HepG2 (cell line): ENCODE measurements around the gene RAB9A. TPM values are rescaled to one million over a fixed set of nuclear protein-coding genes. Genes with fewer than 3 reads are reported as not detected.

ENCODE experiments used
- ATAC-seq: fragments of 200-7000 bp; cut with Tn5 transposase; 3 replicates; pipeline ENCODE4 v1.9.1; 2020; ENCODE audit warnings: mild to moderate bottlenecking, moderate library complexity
- BruUV-seq: library from RNA; stranded (reverse); fragments of 400-500 nt; replicated peaks from 2 replicates; lab custom pipeline; 2021; lab: Mats Ljungman, UMichigan
- CTCF ChIA-PET: fragments of 300-600 bp; formaldehyde crosslinking; extraction: SDS; loops from one replicate; lab custom pipeline; 2021; ENCODE audit warnings: low total read pairs, inconsistent platforms, low intra/inter-chr PET ratio; lab: Yijun Ruan, JAX
- POLR2A ChIA-PET: fragments of 350-600 bp; sonication (Branson Sonifier 250); formaldehyde crosslinking; loops from one replicate; lab custom pipeline; 2020; ENCODE audit warnings: antibody characterized with exemption, inconsistent platforms; lab: Yijun Ruan, JAX
- DNase-seq: peaks from one replicate; pipeline ENCODE4 v3.0.0-alpha.2; 2015; ENCODE audit warnings: low spot score
- FAIRE-seq: peaks from 3 replicates; lab custom pipeline; 2011; peaks lifted over from hg19 to GRCh38; lab: Jason Lieb, UNC
- H2AFZ ChIP-seq: one replicate; pipeline ENCODE4 v1.6.1; 2011; ENCODE audit warnings: low read length, inconsistent platforms
- H3K27ac ChIP-seq: fragments of 300-600 bp; 3 replicates; pipeline ENCODE4 v1.8.0; 2011; ENCODE audit warnings: mixed run types, mild to moderate bottlenecking, mixed read lengths, low read length, inconsistent platforms; ENCODE audit not compliant: insufficient read depth; ENCODE audit errors: extremely low read length
- H3K27me3 ChIP-seq, 2 experiments: fragments of 200-600 bp in 1 of 2; 2 replicates in 1 of 2; 3 replicates in 1 of 2; pipeline versions ENCODE4 v1.6.0 to v1.8.0; 2011; ENCODE audit warnings: low read length in 2 of 2, mild to moderate bottlenecking in 2 of 2, moderate library complexity in 2 of 2, inconsistent platforms in 1 of 2; ENCODE audit not compliant: insufficient read depth in 2 of 2, control insufficient read depth in 1 of 2
- H3K36me3 ChIP-seq, 2 experiments: fragments of 200-600 bp in 1 of 2; replicated peaks in 1 of 2; 2 replicates in 1 of 2; 3 replicates in 1 of 2; pipeline versions ENCODE4 v1.5.1 to v1.8.0; 2011; ENCODE audit warnings: low read length in 2 of 2, inconsistent platforms in 1 of 2; ENCODE audit not compliant: insufficient read depth in 2 of 2, control insufficient read depth in 1 of 2
- H3K4me1 ChIP-seq: 2 replicates; pipeline ENCODE4 v1.5.1; 2012; ENCODE audit warnings: low read length, inconsistent platforms; ENCODE audit not compliant: insufficient read depth
- H3K4me2 ChIP-seq: 2 replicates; pipeline ENCODE4 v1.6.0; 2011; ENCODE audit warnings: low read depth, low read length, inconsistent platforms
- H3K4me3 ChIP-seq, 3 experiments: fragments of 200-600 bp in 1 of 3; sonication (generic), shearing (Covaris generic) in 1 of 3; replicated peaks in 1 of 3; 2 replicates each; pipeline ENCODE4 v1.5.1; 2011 to 2016; ENCODE audit warnings: low read length in 3 of 3, inconsistent platforms in 2 of 3, low read depth in 2 of 3, mild to moderate bottlenecking in 2 of 3, control low read depth in 1 of 3, mixed read lengths in 1 of 3; ENCODE audit not compliant: insufficient read depth in 1 of 3
- H3K79me2 ChIP-seq: one replicate; pipeline ENCODE4 v1.6.1; 2011; ENCODE audit warnings: low read length, inconsistent platforms; ENCODE audit not compliant: insufficient read depth
- H3K9ac ChIP-seq: 2 replicates; pipeline ENCODE4 v1.6.0; 2011; ENCODE audit warnings: mild to moderate bottlenecking, low read depth, low read length, inconsistent platforms; ENCODE audit not compliant: insufficient read depth
- H3K9me3 ChIP-seq: 2 replicates; pipeline ENCODE4 v1.5.1; 2012; ENCODE audit warnings: mild to moderate bottlenecking, low read length
- H4K20me1 ChIP-seq: 2 replicates; pipeline ENCODE4 v1.6.0; 2011; ENCODE audit warnings: inconsistent platforms, mild to moderate bottlenecking, low read length, moderate library complexity; ENCODE audit not compliant: insufficient read depth
- DNMT3B ChIP-seq: conservative IDR thresholded peaks from 2 replicates; pipeline ENCODE4 v1.6.1; 2016; ENCODE audit warnings: missing biosample characterization, control low read depth
- ETV5 ChIP-seq: IDR thresholded peaks from 2 replicates; pipeline ENCODE4 v1.6.1; 2018; ENCODE audit warnings: missing biosample characterization, missing genetic modification reagents, inconsistent platforms, borderline replicate concordance
- MED8 ChIP-seq: sonication (generic); formaldehyde crosslinking; IDR thresholded peaks from 2 replicates; pipeline ENCODE4 v1.8.1; 2023; ENCODE audit warnings: mild to moderate bottlenecking, missing genetic modification reagents; ENCODE audit not compliant: insufficient replicate concordance
- NONO ChIP-seq, 2 experiments: fragments of 450-650 bp in 1 of 2; sonication (generic) in 1 of 2; formaldehyde crosslinking in 1 of 2; IDR thresholded peaks in 1 of 2; conservative IDR thresholded peaks in 1 of 2; 2 replicates each; pipeline versions ENCODE4 v1.6.1 to v1.8.0; 2017 to 2022; ENCODE audit warnings: mild to moderate bottlenecking in 1 of 2, missing genetic modification reagents in 1 of 2, moderate library complexity in 1 of 2
- SMAD1 ChIP-seq: sonication (generic); formaldehyde crosslinking; IDR thresholded peaks from 2 replicates; pipeline ENCODE4 v1.4.0; 2020; ENCODE audit warnings: missing genetic modification reagents, low read depth, mild to moderate bottlenecking, borderline replicate concordance
- ZMYM4 ChIP-seq: sonication (generic); formaldehyde crosslinking; IDR thresholded peaks from 2 replicates; pipeline ENCODE4 v1.8.1; 2023; ENCODE audit warnings: mild to moderate bottlenecking, missing genetic modification reagents
- ZNF251 ChIP-seq: sonication (generic); formaldehyde crosslinking; IDR thresholded peaks from 2 replicates; pipeline ENCODE4 v1.9.0; 2021; ENCODE audit warnings: mild to moderate bottlenecking, missing genetic modification reagents
- ZNF282 ChIP-seq: fragments of 450-650 bp; IDR thresholded peaks from 2 replicates; pipeline ENCODE4 v1.6.1; 2018; ENCODE audit not compliant: partially characterized antibody
- ZNF432 ChIP-seq: sonication (generic); formaldehyde crosslinking; IDR thresholded peaks from 2 replicates; pipeline ENCODE4 v1.5.0; 2020; ENCODE audit warnings: missing genetic modification reagents, mild to moderate bottlenecking, borderline replicate concordance
- ZNF44 ChIP-seq: sonication (generic); formaldehyde crosslinking; IDR thresholded peaks from 2 replicates; pipeline ENCODE4 v1.5.1; 2020; ENCODE audit warnings: mild to moderate bottlenecking, missing genetic modification reagents
- ZNF543 ChIP-seq: sonication (generic); formaldehyde crosslinking; IDR thresholded peaks from 2 replicates; pipeline ENCODE4 v1.4.0; 2020; ENCODE audit warnings: mild to moderate bottlenecking, missing genetic modification reagents
- ZNF558 ChIP-seq: sonication (generic); formaldehyde crosslinking; IDR thresholded peaks from 2 replicates; pipeline ENCODE4 v1.9.0; 2022; ENCODE audit warnings: mild to moderate bottlenecking, missing genetic modification reagents, borderline replicate concordance
- ZNF790 ChIP-seq: sonication (generic); formaldehyde crosslinking; IDR thresholded peaks from 2 replicates; pipeline ENCODE4 v1.8.0; 2022; ENCODE audit warnings: missing genetic modification reagents, mild to moderate bottlenecking, borderline replicate concordance
- WGBS: methylation state at CpG from one replicate; pipeline ENCODE4 v1.1.6; 2017; ENCODE audit warnings: low lambda C conversion rate; 5-methylcytosine and 5-hydroxymethylcytosine counted together
- in situ Hi-C: cut with HindIII; loops from 2 replicates; pipeline ENCODE4 v1.10.0; 2017; ENCODE audit warnings: low pct_unique_long_range_greater_than_20kb; ENCODE audit not compliant: extremely low pct_ligation_motif_present
- intact Hi-C: fragments of 100-400 bp; cut with micrococcal nuclease; formaldehyde crosslinking; loops from one replicate; pipeline ENCODE4 v1.10.0; 2022; ENCODE audit not compliant: unreplicated experiment
- polyA plus RNA-seq, 8 experiments: library from polyadenylated mRNA; depleted of rRNA in 3 of 8; stranded (reverse) in 7 of 8; unstranded in 1 of 8; fragments of >200 nt; fragmentation: Illumina TruSeq in 4 of 8; extraction: Trizol in 4 of 8; gene quantifications; 2 replicates each; pipeline versions ENCODE4 v1.2.1 to v1.2.3, GENCODE V29; 2011 to 2016; ENCODE audit warnings: low read depth in 4 of 8, missing spikeins in 1 of 8, mixed read lengths in 1 of 8; ENCODE audit not compliant: insufficient read depth in 1 of 8
- total RNA-seq, 5 experiments: library from RNA; depleted of rRNA; stranded (reverse); fragments of >200 nt; fragmentation: Illumina TruSeq; extraction: Trizol; gene quantifications; 2 replicates each; pipeline ENCODE4 v1.2.3, GENCODE V29; 2016; ENCODE audit warnings: low read depth in 1 of 5
- TF ChIP-seq, protein P1 (sequence below): sonication (generic); formaldehyde crosslinking; IDR thresholded peaks from 2 replicates; pipeline ENCODE4 v1.8.0; 2022; ENCODE audit warnings: mild to moderate bottlenecking, missing genetic modification reagents, borderline replicate concordance
- TF ChIP-seq, protein P2 (sequence below): IDR thresholded peaks from 2 replicates; pipeline ENCODE4 v1.6.1; 2016; ENCODE audit warnings: missing biosample characterization, missing genetic modification reagents, low read depth

The RAB9A gene
- total and polyA plus RNA-seq, 2 of the 13 experiments (the other 11 are each of a cell fraction or from before 2014, with no cell fraction given), result 10.5 to 23.1 TPM

DNA sequence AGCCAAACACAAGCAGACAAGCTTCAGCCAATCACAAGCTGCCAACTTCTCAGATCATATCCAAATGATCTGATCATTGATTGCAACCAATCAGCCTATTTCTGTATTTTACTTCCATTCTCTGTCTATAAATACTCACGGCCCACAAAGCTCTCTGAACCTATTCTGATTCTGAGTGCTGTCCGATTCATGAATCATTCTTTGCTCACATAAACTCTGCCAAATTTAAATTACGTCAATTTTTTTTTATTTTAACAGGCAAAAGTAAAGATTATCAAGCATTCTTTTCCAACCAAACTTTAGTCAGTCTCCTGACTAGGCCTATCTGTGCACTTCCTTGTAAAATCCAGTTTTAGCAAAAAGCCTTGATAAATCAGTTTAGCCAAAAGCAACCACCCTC, 37.8 kb upstream of the RAB9A start:
- TF ChIP-seq ZNF558 (CRISPR knock-in tag), result no peak
- TF ChIP-seq ZMYM4 (CRISPR knock-in tag), result no peak
- TF ChIP-seq, protein P1, sequence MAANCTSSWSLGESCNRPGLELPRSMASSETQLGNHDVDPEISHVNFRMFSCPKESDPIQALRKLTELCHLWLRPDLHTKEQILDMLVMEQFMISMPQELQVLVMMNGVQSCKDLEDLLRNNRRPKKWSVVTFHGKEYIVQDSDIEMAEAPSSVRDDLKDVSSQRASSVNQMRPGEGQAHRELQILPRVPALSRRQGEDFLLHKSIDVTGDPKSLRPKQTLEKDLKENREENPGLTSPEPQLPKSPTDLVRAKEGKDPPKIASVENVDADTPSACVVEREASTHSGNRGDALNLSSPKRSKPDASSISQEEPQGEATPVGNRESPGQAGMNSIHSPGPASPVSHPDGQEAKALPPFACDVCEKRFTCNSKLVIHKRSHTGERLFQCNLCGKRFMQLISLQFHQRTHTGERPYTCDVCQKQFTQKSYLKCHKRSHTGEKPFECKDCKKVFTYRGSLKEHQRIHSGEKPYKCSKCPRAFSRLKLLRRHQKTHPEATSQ (CRISPR knock-in tag), result no peak
- TF ChIP-seq ETV5 (CRISPR knock-in tag), result no peak
- no peak for TF ChIP-seq ZNF44
- TF ChIP-seq ZNF432 (CRISPR knock-in tag), result no peak
- TF ChIP-seq SMAD1 (CRISPR knock-in tag), result no peak
- TF ChIP-seq MED8, result no peak
- TF ChIP-seq ZNF251 (CRISPR knock-in tag), result no peak
- TF ChIP-seq ZNF790 (CRISPR knock-in tag), result no peak
- no peak for TF ChIP-seq NONO (IDR thresholded peaks at IDR 0.05)
- TF ChIP-seq NONO (CRISPR knock-in tag; conservative IDR thresholded peaks at IDR 0.05), result no peak
- TF ChIP-seq, protein P2, sequence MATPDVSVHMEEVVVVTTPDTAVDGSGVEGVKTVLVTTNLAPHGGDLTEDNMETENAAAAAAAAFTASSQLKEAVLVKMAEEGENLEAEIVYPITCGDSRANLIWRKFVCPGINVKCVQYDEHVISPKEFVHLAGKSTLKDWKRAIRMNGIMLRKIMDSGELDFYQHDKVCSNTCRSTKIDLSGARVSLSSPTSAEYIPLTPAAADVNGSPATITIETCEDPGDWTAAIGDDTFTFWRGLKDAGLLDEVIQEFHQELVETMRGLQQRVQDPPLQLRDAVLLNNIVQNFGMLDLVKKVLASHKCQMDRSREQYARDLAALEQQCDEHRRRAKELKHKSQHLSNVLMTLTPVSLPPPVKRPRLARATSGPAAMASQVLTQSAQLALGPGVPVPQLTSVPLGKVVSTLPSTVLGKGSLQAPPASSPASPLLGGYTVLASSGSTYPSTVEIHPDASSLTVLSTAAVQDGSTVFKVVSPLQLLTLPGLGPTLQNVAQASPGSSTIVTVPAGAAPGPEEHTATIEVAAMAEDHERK (CRISPR knock-in tag), result no peak
- TF ChIP-seq DNMT3B, result no peak
- no peak for TF ChIP-seq ZNF282
- TF ChIP-seq ZNF543 (CRISPR knock-in tag), result no peak
- Histone ChIP-seq H3K9me3 (no peaks in the 10 kb centered on the region), H3K27ac (no peak overlapping the region), H3K9ac (no peak overlapping the region), H3K4me2 (no peak overlapping the region), H2AFZ (no peak overlapping the region), H3K27me3 (no peaks in the 10 kb centered on the region), H3K36me3 (no peaks in the 10 kb centered on the region), H3K4me1 (peaks cover 6% of the 10 kb centered on the region), H3K79me2 (no peaks in the 10 kb centered on the region), H3K4me3 (no peak overlapping the region), H4K20me1 (no peaks in the 10 kb centered on the region)
- FAIRE-seq (no peak), DNase-seq (no peak), ATAC-seq (no peak)
- in situ Hi-C loops, result loop anchor here (5.0 kb wide), 1 partner anchor 376 kb away; the partner anchor contains the start of gene GEMIN8
- POLR2A ChIA-PET, result no interaction called here
- CTCF ChIA-PET, result no interaction called here
- no TSS peak for BruUV-seq
- WGBS, result 43% methylated on average over 3 of the region's 3 CpGs
- intact Hi-C loops, result no loop called here
